GM21526 (cell line): Measurements from ENCODE around the gene HMGN1.

ENCODE experiments used
- ATAC-seq: cut with Tn5 transposase; IDR thresholded peaks from one replicate; pipeline ENCODE4 v1.9.1; 2021; ENCODE audit warnings: moderate library complexity; ENCODE audit not compliant: unreplicated experiment, low FRiP score

Gene HMGN1

GRCh38 chr21:39336457-39337008 is 12.4 kb downstream of the HMGN1 start:
- no peak for ATAC-seq

- no peak for ATAC-seq
These were observed 14.3 kb downstream of the HMGN1 start for GRCh38 chr21:39334611-39335010.

- ATAC-seq: no peak
These were observed 16.7 kb downstream of the HMGN1 start for GRCh38 chr21:39332175-39332574.

- no peak for ATAC-seq
These were observed 18.9 kb downstream of the HMGN1 start for GRCh38 chr21:39330001-39330400.

- ATAC-seq: no peak
These were observed 21.2 kb downstream of the HMGN1 start for GRCh38 chr21:39327727-39328126.

GRCh38 chr21:39326607-39327307 is 22.1 kb downstream of the HMGN1 start:
- no peak for ATAC-seq

GRCh38 chr21:39325458-39325857 is 23.4 kb downstream of the HMGN1 start:
- ATAC-seq: no peak

- ATAC-seq: no peak
These were observed 27.5 kb downstream of the HMGN1 start for GRCh38 chr21:39321424-39321823.

GRCh38 chr21:39319814-39320332 is 29.0 kb downstream of the HMGN1 start:
- ATAC-seq: no peak

GRCh38 chr21:39319251-39319756 is 29.6 kb downstream of the HMGN1 start:
- ATAC-seq: no peak

GRCh38 chr21:39318091-39318959 is 30.6 kb downstream of the HMGN1 start:
- ATAC-seq: no peak

GRCh38 chr21:39317134-39318090 is 31.5 kb downstream of the HMGN1 start:
- no peak for ATAC-seq

- no peak for ATAC-seq
These were observed 32.2 kb downstream of the HMGN1 start for GRCh38 chr21:39316729-39317128.

- no peak for ATAC-seq
These were observed 33.1 kb downstream of the HMGN1 start for GRCh38 chr21:39315603-39316445.

- ATAC-seq: peak; percentile 10
These were observed 34.5 kb downstream of the HMGN1 start for GRCh38 chr21:39314143-39315027.

- peak; percentile 47 for ATAC-seq
These were observed 35.2 kb downstream of the HMGN1 start, which contains the start of gene BRWD1 for GRCh38 chr21:39313571-39314142. BRWD1 (minus strand) TSS chr21:39313632; CDS start chr21:39313491, 141 bp downstream.

- ATAC-seq: peak; percentile 1
These were observed 35.8 kb downstream of the HMGN1 start for GRCh38 chr21:39313042-39313570.
